ENCODE results near the gene CACNA2D1. TPM values are rescaled to one million over a fixed set of nuclear protein-coding genes. Genes with fewer than 3 reads are reported as not detected.

CACNA2D1 gene
- total and polyA plus RNA-seq, 4 donors = 4.5 to 40.7 (median 24.3) TPM

GRCh38 chr7:82375129-82375528, 68.4 kb downstream of the CACNA2D1 start:
- no peak for DNase-seq
- no peak for ATAC-seq (ENCODE audit: low FRiP score)
- intact Hi-C loops (cut with DNase I) = no loop called here
- no peaks in the 10 kb centered on the region for H3K27me3 ChIP-seq (ENCODE audit: control insufficient read depth in 1 of 2, insufficient read depth in 2 of 2, low read length in 1 of 2)
- peaks cover 0 to 3% of the 10 kb centered on the region in 2 donors for H3K4me1 ChIP-seq (ENCODE audit: control insufficient read depth in 1 of 2, insufficient read depth in 2 of 2, low read length in 2 of 2)
- no peaks in the 10 kb centered on the region for H3K36me3 ChIP-seq (ENCODE audit: control insufficient read depth in 1 of 2, insufficient read depth in 2 of 2, low read length in 1 of 2)
- H3K9me3 ChIP-seq (ENCODE audit: control insufficient read depth, low read length) = no peaks in the 10 kb centered on the region
- H3K4me3 ChIP-seq (ENCODE audit: low read length in 2 of 2) = no peak overlapping the region
- 95 to 100% methylated on average over 1 of the region's 1 CpG for WGBS, 2 donors
- H3K27ac ChIP-seq (ENCODE audit: low read depth in 1 of 2, low read length in 2 of 2) = no peak overlapping the region

- intact Hi-C loops (cut with DNase I) = no loop called here
- H3K27me3 ChIP-seq (ENCODE audit: control insufficient read depth in 1 of 2, insufficient read depth in 2 of 2, low read length in 1 of 2) = no peaks in the 10 kb centered on the region
- peaks cover 0 to 3% of the 10 kb centered on the region in 2 donors for H3K4me1 ChIP-seq (ENCODE audit: control insufficient read depth in 1 of 2, insufficient read depth in 2 of 2, low read length in 2 of 2)
- H3K9me3 ChIP-seq (ENCODE audit: control insufficient read depth, low read length) = no peaks in the 10 kb centered on the region
- no peaks in the 10 kb centered on the region for H3K36me3 ChIP-seq (ENCODE audit: control insufficient read depth in 1 of 2, insufficient read depth in 2 of 2, low read length in 1 of 2)
- H3K27ac ChIP-seq (ENCODE audit: low read depth in 1 of 2, low read length in 2 of 2) = no peak overlapping the region
- ATAC-seq (ENCODE audit: low FRiP score) (no peak), DNase-seq (no peak)
- H3K4me3 ChIP-seq (ENCODE audit: low read length in 2 of 2) = no peak overlapping the region
- WGBS, 2 donors = 69% methylated on average over 7 of the region's 7 CpGs
These were observed 69.5 kb downstream of the CACNA2D1 start for GRCh38 chr7:82373926-82374635.

- no peak overlapping the region for H3K4me3 ChIP-seq (ENCODE audit: low read length in 2 of 2)
- ATAC-seq (ENCODE audit: low FRiP score) = no peak
- no peaks in the 10 kb centered on the region for H3K9me3 ChIP-seq (ENCODE audit: control insufficient read depth, low read length)
- H3K27me3 ChIP-seq (ENCODE audit: control insufficient read depth in 1 of 2, insufficient read depth in 2 of 2, low read length in 1 of 2) = no peaks in the 10 kb centered on the region
- no peak for DNase-seq
- H3K36me3 ChIP-seq (ENCODE audit: control insufficient read depth in 1 of 2, insufficient read depth in 2 of 2, low read length in 1 of 2) = no peaks in the 10 kb centered on the region
- H3K4me1 ChIP-seq (ENCODE audit: control insufficient read depth in 1 of 2, insufficient read depth in 2 of 2, low read length in 2 of 2) = no peaks in the 10 kb centered on the region
- intact Hi-C loops (cut with DNase I) = no loop called here
- 84 to 90% methylated on average over 2 of the region's 2 CpGs for WGBS, 2 donors
- no peak overlapping the region for H3K27ac ChIP-seq (ENCODE audit: low read depth in 1 of 2, low read length in 2 of 2)
These were observed 78.9 kb downstream of the CACNA2D1 start for GRCh38 chr7:82364671-82365070.

GRCh38 chr7:82364048-82364447, 79.5 kb downstream of the CACNA2D1 start:
- H3K4me3 ChIP-seq (ENCODE audit: low read length in 2 of 2) = no peak overlapping the region
- H3K27ac ChIP-seq (ENCODE audit: low read depth in 1 of 2, low read length in 2 of 2) = no peak overlapping the region
- H3K4me1 ChIP-seq (ENCODE audit: control insufficient read depth in 1 of 2, insufficient read depth in 2 of 2, low read length in 2 of 2) = no peaks in the 10 kb centered on the region
- 91 to 96% methylated on average over 1 of the region's 1 CpG for WGBS, 2 donors
- no peaks in the 10 kb centered on the region for H3K36me3 ChIP-seq (ENCODE audit: control insufficient read depth in 1 of 2, insufficient read depth in 2 of 2, low read length in 1 of 2)
- H3K27me3 ChIP-seq (ENCODE audit: control insufficient read depth in 1 of 2, insufficient read depth in 2 of 2, low read length in 1 of 2) = no peaks in the 10 kb centered on the region
- DNase-seq (no peak), ATAC-seq (ENCODE audit: low FRiP score) (no peak)
- intact Hi-C loops (cut with DNase I) = no loop called here
- H3K9me3 ChIP-seq (ENCODE audit: control insufficient read depth, low read length) = no peaks in the 10 kb centered on the region

- WGBS, 2 donors = 48 to 65% methylated on average over 2 of the region's 2 CpGs
- Histone ChIP-seq H3K4me3 (ENCODE audit: low read length in 2 of 2) (no peak overlapping the region), H3K9me3 (ENCODE audit: control insufficient read depth, low read length) (no peaks in the 10 kb centered on the region), H3K27me3 (ENCODE audit: control insufficient read depth in 1 of 2, insufficient read depth in 2 of 2, low read length in 1 of 2) (no peaks in the 10 kb centered on the region), H3K36me3 (ENCODE audit: control insufficient read depth in 1 of 2, insufficient read depth in 2 of 2, low read length in 1 of 2) (no peaks in the 10 kb centered on the region), H3K4me1 (ENCODE audit: control insufficient read depth in 1 of 2, insufficient read depth in 2 of 2, low read length in 2 of 2) (no peaks in the 10 kb centered on the region), H3K27ac (ENCODE audit: low read depth in 1 of 2, low read length in 2 of 2) (no peak overlapping the region)
- intact Hi-C loops (cut with DNase I) = no loop called here
- ATAC-seq (ENCODE audit: low FRiP score) = no peak
- DNase-seq = no peak
These were observed 81.4 kb downstream of the CACNA2D1 start for GRCh38 chr7:82362129-82362706.

GRCh38 chr7:82360591-82361368, 82.8 kb downstream of the CACNA2D1 start:
- Histone ChIP-seq H3K36me3 (ENCODE audit: control insufficient read depth in 1 of 2, insufficient read depth in 2 of 2, low read length in 1 of 2) (no peaks in the 10 kb centered on the region), H3K9me3 (ENCODE audit: control insufficient read depth, low read length) (no peaks in the 10 kb centered on the region), H3K4me1 (ENCODE audit: control insufficient read depth in 1 of 2, insufficient read depth in 2 of 2, low read length in 2 of 2) (no peaks in the 10 kb centered on the region), H3K4me3 (ENCODE audit: low read length in 2 of 2) (no peak overlapping the region), H3K27ac (ENCODE audit: low read depth in 1 of 2, low read length in 2 of 2) (no peak overlapping the region), H3K27me3 (ENCODE audit: control insufficient read depth in 1 of 2, insufficient read depth in 2 of 2, low read length in 1 of 2) (no peaks in the 10 kb centered on the region)
- no peak for DNase-seq
- 29 to 33% methylated on average over 2 of the region's 2 CpGs for WGBS, 2 donors
- intact Hi-C loops (cut with DNase I) = no loop called here
- ATAC-seq (ENCODE audit: low FRiP score) = no peak

- no peaks in the 10 kb centered on the region for H3K27me3 ChIP-seq (ENCODE audit: control insufficient read depth in 1 of 2, insufficient read depth in 2 of 2, low read length in 1 of 2)
- H3K27ac ChIP-seq (ENCODE audit: low read depth in 1 of 2, low read length in 2 of 2) = no peak overlapping the region
- H3K4me3 ChIP-seq (ENCODE audit: low read length in 2 of 2) = no peak overlapping the region
- no peaks in the 10 kb centered on the region for H3K4me1 ChIP-seq (ENCODE audit: control insufficient read depth in 1 of 2, insufficient read depth in 2 of 2, low read length in 2 of 2)
- WGBS, 2 donors = 91 to 98% methylated on average over 3 of the region's 3 CpGs
- intact Hi-C loops (cut with DNase I) = no loop called here
- no peaks in the 10 kb centered on the region for H3K36me3 ChIP-seq (ENCODE audit: control insufficient read depth in 1 of 2, insufficient read depth in 2 of 2, low read length in 1 of 2)
- H3K9me3 ChIP-seq (ENCODE audit: control insufficient read depth, low read length) = no peaks in the 10 kb centered on the region
- ATAC-seq (ENCODE audit: low FRiP score) (no peak), DNase-seq (no peak)
These were observed 84.2 kb downstream of the CACNA2D1 start for GRCh38 chr7:82359426-82359825.

GRCh38 chr7:82358923-82359322, 84.7 kb downstream of the CACNA2D1 start:
- Histone ChIP-seq H3K4me1 (ENCODE audit: control insufficient read depth in 1 of 2, insufficient read depth in 2 of 2, low read length in 2 of 2) (no peaks in the 10 kb centered on the region), H3K36me3 (ENCODE audit: control insufficient read depth in 1 of 2, insufficient read depth in 2 of 2, low read length in 1 of 2) (no peaks in the 10 kb centered on the region), H3K4me3 (ENCODE audit: low read length in 2 of 2) (no peak overlapping the region), H3K9me3 (ENCODE audit: control insufficient read depth, low read length) (no peaks in the 10 kb centered on the region), H3K27me3 (ENCODE audit: control insufficient read depth in 1 of 2, insufficient read depth in 2 of 2, low read length in 1 of 2) (peaks cover 0 to under 1% of the 10 kb centered on the region in 2 donors), H3K27ac (ENCODE audit: low read depth in 1 of 2, low read length in 2 of 2) (no peak overlapping the region)
- WGBS, 2 donors = 91 to 94% methylated on average over 5 of the region's 5 CpGs
- no peak for ATAC-seq (ENCODE audit: low FRiP score)
- intact Hi-C loops (cut with DNase I) = no loop called here
- no peak for DNase-seq
